Left ventricle myocardium inferior (tissue), 1 donor: ENCODE measurements around the gene EIF3B. TPM values are rescaled to one million over a fixed set of nuclear protein-coding genes. Genes with fewer than 3 reads are reported as not detected.
"Not testable (repeated sequence)": the region's sequence is repeated elsewhere in the genome, so short reads cannot be mapped to it uniquely, and the experiment has no call there.

Experiments
- DNase-seq: peaks from one replicate; pipeline ENCODE4 v3.0.0-alpha.2; 2020
- H3K27ac ChIP-seq: fragments of 200-600 bp; replicated peaks from 2 replicates; pipeline ENCODE4 v1.8.0; 2021
- H3K27me3 ChIP-seq: fragments of 200-600 bp; 2 replicates; pipeline ENCODE4 v1.8.0; 2021; ENCODE audit warnings: low read depth
- H3K36me3 ChIP-seq: fragments of 200-600 bp; 2 replicates; pipeline ENCODE4 v1.8.0; 2021
- H3K4me1 ChIP-seq: fragments of 200-600 bp; 2 replicates; pipeline ENCODE4 v1.8.0; 2021
- H3K4me3 ChIP-seq: fragments of 200-600 bp; 2 replicates; pipeline ENCODE4 v1.8.0; 2021; ENCODE audit warnings: mild to moderate bottlenecking, moderate library complexity
- H3K9me3 ChIP-seq: fragments of 200-600 bp; replicated peaks from 2 replicates; pipeline ENCODE4 v1.8.0; 2021
- intact Hi-C: fragments of 100-400 bp; cut with micrococcal nuclease; formaldehyde crosslinking; loops from one replicate; pipeline ENCODE4 v1.11.0; 2022
- total RNA-seq: library from RNA; stranded (reverse); fragmentation: NEBNext Ultra II Directional; extraction: Animal tissue kit (Norgen Biotek cat#: 25700); gene quantifications from one replicate; pipeline ENCODE4 v1.2.1, GENCODE V29; 2021
- TF ChIP-seq, protein P1 (sequence below): fragments of 200-600 bp; IDR thresholded peaks from 2 replicates; pipeline ENCODE4 v1.8.0; 2021; ENCODE audit warnings: antibody characterized with exemption, mild to moderate bottlenecking, borderline replicate concordance
- donor health status: DM: no; HTN: yes; CAD: no; lungs with severe emphysema.

EIF3B gene
- total RNA-seq, 1 donor from 2014 or later = 68.9 TPM

DNA sequence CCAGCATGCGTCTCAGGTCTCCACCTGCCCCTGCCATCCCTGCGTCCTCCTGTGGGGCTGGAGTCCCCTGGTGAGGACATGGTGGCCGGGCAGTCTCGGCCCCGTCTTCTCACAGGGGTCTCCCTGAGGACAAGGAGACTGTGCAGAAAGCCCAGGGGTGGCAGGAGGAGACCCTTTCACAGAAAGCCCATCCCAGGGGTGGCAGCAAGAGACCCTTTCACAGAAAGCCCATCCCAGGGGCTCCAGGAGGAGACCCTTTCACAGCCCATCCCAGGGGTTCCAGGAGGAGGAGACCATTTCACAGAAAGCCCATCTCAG, 34.0 kb downstream of the EIF3B start:
- H3K27me3 ChIP-seq = no peaks in the 10 kb centered on the region
- no peak overlapping the region for H3K4me3 ChIP-seq
- intact Hi-C loops = no loop called here
- DNase-seq = no peak
- H3K36me3 ChIP-seq = no peaks in the 10 kb centered on the region
- peak overlapping the region; percentile 51 for H3K27ac ChIP-seq
- H3K4me1 ChIP-seq = peaks cover 29% of the 10 kb centered on the region
- no peaks in the 10 kb centered on the region for H3K9me3 ChIP-seq
- TF ChIP-seq, protein P1, sequence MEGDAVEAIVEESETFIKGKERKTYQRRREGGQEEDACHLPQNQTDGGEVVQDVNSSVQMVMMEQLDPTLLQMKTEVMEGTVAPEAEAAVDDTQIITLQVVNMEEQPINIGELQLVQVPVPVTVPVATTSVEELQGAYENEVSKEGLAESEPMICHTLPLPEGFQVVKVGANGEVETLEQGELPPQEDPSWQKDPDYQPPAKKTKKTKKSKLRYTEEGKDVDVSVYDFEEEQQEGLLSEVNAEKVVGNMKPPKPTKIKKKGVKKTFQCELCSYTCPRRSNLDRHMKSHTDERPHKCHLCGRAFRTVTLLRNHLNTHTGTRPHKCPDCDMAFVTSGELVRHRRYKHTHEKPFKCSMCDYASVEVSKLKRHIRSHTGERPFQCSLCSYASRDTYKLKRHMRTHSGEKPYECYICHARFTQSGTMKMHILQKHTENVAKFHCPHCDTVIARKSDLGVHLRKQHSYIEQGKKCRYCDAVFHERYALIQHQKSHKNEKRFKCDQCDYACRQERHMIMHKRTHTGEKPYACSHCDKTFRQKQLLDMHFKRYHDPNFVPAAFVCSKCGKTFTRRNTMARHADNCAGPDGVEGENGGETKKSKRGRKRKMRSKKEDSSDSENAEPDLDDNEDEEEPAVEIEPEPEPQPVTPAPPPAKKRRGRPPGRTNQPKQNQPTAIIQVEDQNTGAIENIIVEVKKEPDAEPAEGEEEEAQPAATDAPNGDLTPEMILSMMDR = no peak

DNA sequence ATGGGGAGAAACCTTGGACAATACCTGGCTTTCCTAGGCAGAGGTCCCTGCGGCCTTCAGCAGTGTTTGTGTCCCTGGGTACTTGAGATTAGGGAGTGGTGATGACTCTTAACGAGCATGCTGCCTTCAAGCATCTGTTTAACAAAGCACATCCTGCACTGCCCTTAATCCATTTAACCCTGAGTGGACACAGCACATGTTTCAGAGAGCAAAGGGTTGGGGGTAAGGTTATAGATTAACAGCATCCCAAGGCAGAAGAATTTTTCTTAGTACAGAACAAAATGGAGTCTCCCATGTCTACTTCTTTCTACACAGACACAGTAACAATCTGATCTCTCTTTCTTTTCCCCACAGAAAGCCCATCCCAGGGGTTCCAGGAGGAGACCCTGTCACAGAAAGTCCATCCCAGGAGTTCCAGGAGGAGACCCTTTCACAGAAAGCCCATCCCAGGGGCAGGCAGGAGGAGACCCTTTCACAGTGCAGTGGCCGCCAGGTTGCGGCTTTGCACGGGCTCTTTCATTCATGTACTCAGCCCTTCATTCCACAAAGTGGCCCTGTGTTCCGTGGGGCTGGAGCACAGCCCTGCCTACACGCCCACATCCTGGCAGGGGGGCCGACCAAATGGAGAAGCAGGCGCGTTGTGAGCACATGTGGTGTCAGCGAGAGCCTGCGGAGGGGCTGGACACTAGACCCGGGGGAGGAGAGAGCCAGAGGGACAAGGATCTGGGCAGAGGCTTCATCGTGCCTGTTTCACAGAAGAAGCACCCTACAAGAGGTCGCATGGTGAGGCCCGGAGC, 35.6 kb downstream of the EIF3B start:
- intact Hi-C loops, H3K27me3 ChIP-seq, H3K4me3 ChIP-seq, H3K36me3 ChIP-seq, H3K9me3 ChIP-seq, DNase-seq, H3K27ac ChIP-seq: not testable (repeated sequence)
- H3K4me1 ChIP-seq = peaks cover 32% of the 10 kb centered on the region

DNA sequence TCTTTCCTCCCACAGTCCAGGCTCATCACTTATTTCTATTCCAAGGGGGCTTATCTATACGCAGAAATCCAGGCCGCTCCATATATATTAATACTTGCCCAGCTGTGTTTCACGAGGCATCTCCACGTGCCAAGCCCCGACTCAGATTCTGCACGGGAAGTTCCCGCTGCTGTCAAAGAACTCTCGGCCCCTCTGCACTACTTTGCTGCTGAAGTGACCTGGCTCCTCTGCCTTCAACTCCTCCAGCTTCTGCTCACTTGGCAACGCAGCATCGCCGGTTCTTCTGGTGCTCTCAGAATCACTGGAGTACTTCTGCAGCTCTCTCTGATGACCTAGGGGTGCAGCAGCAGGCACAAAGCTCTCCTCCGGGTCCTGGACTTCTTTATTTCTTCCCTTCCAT, 39.1 kb downstream of the EIF3B start:
- H3K36me3 ChIP-seq = no peaks in the 10 kb centered on the region
- no peak overlapping the region for H3K27ac ChIP-seq
- peaks cover 16% of the 10 kb centered on the region for H3K4me1 ChIP-seq
- intact Hi-C loops = no loop called here
- TF ChIP-seq, protein P1 = no peak
- no peaks in the 10 kb centered on the region for H3K27me3 ChIP-seq
- DNase-seq = no peak
- H3K4me3 ChIP-seq = no peak overlapping the region
- no peaks in the 10 kb centered on the region for H3K9me3 ChIP-seq

DNA sequence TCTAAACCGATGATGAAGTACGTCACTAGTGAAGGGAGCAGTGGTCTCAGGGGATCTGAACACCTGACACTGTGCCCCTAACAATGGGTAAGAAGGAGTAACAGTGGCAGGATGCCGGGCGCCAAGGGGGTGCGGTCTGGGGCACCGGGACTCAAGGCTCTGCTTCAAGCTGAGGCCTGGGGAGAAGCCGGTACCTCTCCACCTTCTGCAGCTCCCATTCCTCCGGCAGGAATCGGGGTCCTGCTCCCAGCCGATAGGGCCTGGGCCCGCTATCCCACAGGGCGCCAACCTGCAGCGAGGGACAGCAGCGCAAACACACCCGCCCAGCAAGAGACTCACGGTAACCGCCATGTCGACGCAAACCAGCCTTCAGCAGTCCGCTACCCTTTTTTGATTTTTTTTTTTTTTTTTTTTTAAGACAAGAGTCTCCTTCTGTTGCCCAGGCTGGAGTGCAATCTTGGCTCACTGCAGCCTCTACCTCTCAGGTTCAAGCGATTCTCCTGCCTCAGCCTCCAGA, 40.0 kb downstream of the EIF3B start:
- intact Hi-C loops = no loop called here
- Histone ChIP-seq H3K4me1 (peaks cover 24% of the 10 kb centered on the region), H3K36me3 (no peaks in the 10 kb centered on the region), H3K27me3 (no peaks in the 10 kb centered on the region), H3K9me3 (no peaks in the 10 kb centered on the region), H3K27ac (no peak overlapping the region), H3K4me3 (no peak overlapping the region)
- DNase-seq = no peak
- TF ChIP-seq, protein P1 = no peak

DNA sequence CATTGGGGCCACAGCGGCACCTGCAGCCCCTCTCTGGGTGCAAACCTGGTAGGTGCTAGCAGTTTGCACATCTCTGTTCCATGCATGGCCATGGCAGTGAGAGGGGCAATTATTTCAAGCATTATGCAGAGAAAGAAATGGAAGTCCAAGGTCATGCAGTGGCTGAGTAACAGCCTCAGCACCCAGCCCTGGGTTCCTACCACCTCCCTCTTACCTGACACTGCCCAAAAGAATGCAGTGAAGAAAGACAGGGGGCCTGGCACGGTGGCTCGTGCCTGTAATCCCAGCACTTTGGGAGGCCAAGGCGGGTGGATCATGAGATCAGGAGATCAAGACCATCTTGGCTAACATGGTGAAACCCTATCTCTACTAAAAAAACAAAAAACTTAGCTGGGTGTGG, 43.9 kb downstream of the EIF3B start:
- no peak for DNase-seq
- TF ChIP-seq, protein P1 = no peak
- intact Hi-C loops = no loop called here
- Histone ChIP-seq H3K4me3 (no peak overlapping the region), H3K9me3 (no peaks in the 10 kb centered on the region), H3K36me3 (no peaks in the 10 kb centered on the region), H3K27me3 (no peaks in the 10 kb centered on the region), H3K27ac (no peak overlapping the region), H3K4me1 (peaks cover 47% of the 10 kb centered on the region)

DNA sequence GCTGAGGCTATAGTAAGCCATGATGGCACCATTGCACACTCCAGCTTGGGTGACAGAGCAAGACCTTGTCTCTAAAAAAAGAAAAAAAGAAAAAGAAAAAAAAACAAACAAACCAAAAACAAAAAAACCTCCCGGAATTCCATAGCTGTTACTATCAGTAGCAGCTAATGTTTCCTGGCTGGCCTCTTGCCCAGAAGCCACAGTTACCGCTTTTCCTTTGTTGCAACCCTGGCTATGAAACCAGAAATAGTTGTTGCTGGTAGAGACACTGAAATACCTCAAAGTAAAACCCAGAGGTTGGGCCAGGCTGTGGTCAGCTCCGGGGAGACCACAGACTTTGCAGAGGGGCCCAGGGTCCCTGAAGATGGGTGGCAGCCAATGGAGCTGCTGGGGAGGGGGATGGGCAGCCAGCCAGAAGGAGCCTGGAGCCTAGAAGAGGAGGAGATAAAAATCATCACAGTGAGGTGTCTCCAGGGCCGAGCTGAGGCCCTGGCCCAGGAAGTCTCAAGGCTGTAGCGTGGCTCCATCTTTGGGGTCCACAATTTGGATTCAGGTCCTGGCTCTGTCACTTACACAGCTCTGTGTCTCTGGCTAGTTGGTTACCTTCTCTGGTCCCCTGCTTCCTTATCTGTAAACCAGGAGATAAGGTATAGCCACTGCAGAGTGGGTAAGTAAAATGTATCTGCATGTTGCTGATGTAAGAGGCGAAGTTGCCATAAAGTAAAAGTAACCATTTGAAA, 45.4 kb downstream of the EIF3B start:
- Histone ChIP-seq H3K4me3 (peak overlapping the region; percentile 34), H3K9me3 (no peaks in the 10 kb centered on the region), H3K4me1 (peaks cover 57% of the 10 kb centered on the region), H3K27me3 (no peaks in the 10 kb centered on the region), H3K27ac (peak overlapping the region; percentile 90), H3K36me3 (no peaks in the 10 kb centered on the region)
- TF ChIP-seq, protein P1 = no peak
- DNase-seq = peak; percentile 72
- intact Hi-C loops = no loop called here
